ENCODE measurements around the gene FAIM2.

Gene FAIM2

DNA sequence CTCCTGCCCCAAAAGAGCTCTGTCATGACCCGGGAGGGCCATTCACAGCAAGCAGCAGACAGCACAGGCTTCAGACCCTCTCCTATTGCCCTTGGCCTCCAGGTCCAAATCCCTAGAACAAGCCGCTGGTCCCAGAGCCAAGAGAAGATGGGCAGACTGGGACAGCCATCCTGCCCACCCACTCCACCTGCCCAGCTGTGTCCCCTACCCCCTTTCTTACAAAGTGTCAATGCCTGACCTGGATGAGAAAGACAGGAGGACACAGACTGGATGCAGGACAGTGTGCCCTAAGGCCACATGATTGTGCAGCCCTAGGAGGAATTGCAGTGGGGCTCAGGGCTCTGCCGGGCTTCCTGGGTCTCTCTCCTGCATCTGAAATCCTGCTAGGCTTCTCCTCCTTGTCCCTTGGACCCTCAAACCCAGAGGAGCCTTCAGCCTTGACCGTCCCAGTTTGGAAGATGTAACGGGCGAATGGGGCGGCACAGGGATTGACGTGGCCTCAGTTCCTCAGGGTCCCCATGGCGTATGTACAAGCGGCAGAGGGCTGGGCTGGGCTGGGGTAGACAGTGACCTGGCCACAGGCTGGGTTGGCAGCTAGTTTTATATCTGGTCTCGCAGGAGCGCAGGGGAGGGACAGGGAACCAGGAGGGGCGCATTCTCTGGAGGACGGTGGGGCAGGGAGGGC lies 33.7 kb downstream of the FAIM2 start:
- DNase-seq (ENCODE audit: insufficient read length, low spot score) (no peak), FAIRE-seq (no peak)
- TF ChIP-seq POLR2A (IDR thresholded peaks at IDR 0.05; ENCODE audit: low read depth, low read length) (no peak), POU2F2 (IDR thresholded peaks at IDR 0.05; ENCODE audit: low read depth, low read length) (no peak), SPI1 (IDR thresholded peaks at IDR 0.05; ENCODE audit: low read depth, low read length) (no peak), PAX5 (IDR thresholded peaks at IDR 0.05; ENCODE audit: insufficient read depth, low read length, severe bottlenecking) (no peak), TAF1 (IDR thresholded peaks at IDR 0.05; ENCODE audit: low read depth, low read length) (no peak), POLR2AphosphoS5 (IDR thresholded peaks at IDR 0.05; ENCODE audit: low read depth, low read length) (no peak)

GRCh38 chr12:49868952-49869815 lies 34.5 kb downstream of the FAIM2 start:
- no peak for FAIRE-seq
- TF ChIP-seq POU2F2 (IDR thresholded peaks at IDR 0.05; ENCODE audit: low read depth, low read length) (no peak), SPI1 (IDR thresholded peaks at IDR 0.05; ENCODE audit: low read depth, low read length) (no peak), POLR2A (IDR thresholded peaks at IDR 0.05; ENCODE audit: low read depth, low read length) (no peak), POLR2AphosphoS5 (IDR thresholded peaks at IDR 0.05; ENCODE audit: low read depth, low read length) (no peak), PAX5 (IDR thresholded peaks at IDR 0.05; ENCODE audit: insufficient read depth, low read length, severe bottlenecking) (no peak), TAF1 (IDR thresholded peaks at IDR 0.05; ENCODE audit: low read depth, low read length) (no peak)
- no peak for DNase-seq (ENCODE audit: insufficient read length, low spot score)

- no peak for TF ChIP-seq POLR2A (IDR thresholded peaks at IDR 0.05; ENCODE audit: low read depth, low read length)
- no peak for TF ChIP-seq TAF1 (IDR thresholded peaks at IDR 0.05; ENCODE audit: low read depth, low read length)
- no peak for TF ChIP-seq POU2F2 (IDR thresholded peaks at IDR 0.05; ENCODE audit: low read depth, low read length)
- no peak for TF ChIP-seq SPI1 (IDR thresholded peaks at IDR 0.05; ENCODE audit: low read depth, low read length)
- TF ChIP-seq PAX5 (IDR thresholded peaks at IDR 0.05; ENCODE audit: insufficient read depth, low read length, severe bottlenecking) = no peak
- TF ChIP-seq POLR2AphosphoS5 (IDR thresholded peaks at IDR 0.05; ENCODE audit: low read depth, low read length) = no peak
- no peak for DNase-seq (ENCODE audit: insufficient read length, low spot score)
- FAIRE-seq = no peak
These were observed 35.3 kb downstream of the FAIM2 start for GRCh38 chr12:49868449-49868848.

- no peak for FAIRE-seq
- no peak for DNase-seq (ENCODE audit: insufficient read length, low spot score)
- TF ChIP-seq TAF1 (IDR thresholded peaks at IDR 0.05; ENCODE audit: low read depth, low read length) (no peak), PAX5 (IDR thresholded peaks at IDR 0.05; ENCODE audit: insufficient read depth, low read length, severe bottlenecking) (no peak), SPI1 (IDR thresholded peaks at IDR 0.05; ENCODE audit: low read depth, low read length) (no peak), POLR2A (IDR thresholded peaks at IDR 0.05; ENCODE audit: low read depth, low read length) (no peak), POLR2AphosphoS5 (IDR thresholded peaks at IDR 0.05; ENCODE audit: low read depth, low read length) (no peak), POU2F2 (IDR thresholded peaks at IDR 0.05; ENCODE audit: low read depth, low read length) (no peak)
These were observed 35.9 kb downstream of the FAIM2 start for GRCh38 chr12:49867570-49868341.

DNA sequence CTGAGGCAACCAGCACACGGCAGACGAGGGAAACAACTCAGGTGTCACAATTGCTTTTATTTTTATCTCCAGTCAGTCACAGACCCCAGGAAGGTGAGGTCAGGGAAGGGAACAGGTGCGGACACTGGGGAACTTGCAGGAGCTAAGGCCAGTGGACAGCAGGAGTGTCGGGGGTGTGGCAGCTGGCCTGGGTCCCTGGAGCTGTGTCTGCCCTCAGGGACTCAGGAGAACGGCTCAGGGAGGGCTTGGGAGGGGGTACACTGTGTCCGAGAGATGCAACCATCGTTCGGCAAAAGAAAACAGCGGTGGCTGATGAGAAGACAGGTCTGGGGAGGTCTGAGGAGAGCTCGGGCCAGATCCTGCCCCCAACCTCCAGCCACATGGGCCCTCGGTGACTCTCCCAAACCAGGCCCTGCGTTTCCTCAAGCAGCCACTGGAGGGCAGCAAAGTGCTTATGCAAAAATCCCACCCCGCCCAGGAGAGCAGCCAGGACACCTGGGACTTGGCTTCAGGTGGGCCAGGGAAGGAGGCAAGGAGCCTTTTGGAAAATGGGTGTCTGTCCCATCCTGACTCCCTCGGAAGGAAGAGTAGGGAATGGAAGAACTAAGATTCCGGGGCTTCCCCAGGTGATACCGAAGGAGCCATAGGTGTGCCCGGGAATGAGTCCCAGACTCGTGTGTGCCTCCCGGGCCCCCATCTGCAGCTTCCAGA lies 36.7 kb downstream of the FAIM2 start:
- FAIRE-seq = peak; percentile 16
- TF ChIP-seq TAF1 (IDR thresholded peaks at IDR 0.05; ENCODE audit: low read depth, low read length) (no peak), SPI1 (IDR thresholded peaks at IDR 0.05; ENCODE audit: low read depth, low read length) (no peak), POU2F2 (IDR thresholded peaks at IDR 0.05; ENCODE audit: low read depth, low read length) (peak; percentile 98)
- DNase-seq (ENCODE audit: insufficient read length, low spot score) = peak; percentile 93

DNA sequence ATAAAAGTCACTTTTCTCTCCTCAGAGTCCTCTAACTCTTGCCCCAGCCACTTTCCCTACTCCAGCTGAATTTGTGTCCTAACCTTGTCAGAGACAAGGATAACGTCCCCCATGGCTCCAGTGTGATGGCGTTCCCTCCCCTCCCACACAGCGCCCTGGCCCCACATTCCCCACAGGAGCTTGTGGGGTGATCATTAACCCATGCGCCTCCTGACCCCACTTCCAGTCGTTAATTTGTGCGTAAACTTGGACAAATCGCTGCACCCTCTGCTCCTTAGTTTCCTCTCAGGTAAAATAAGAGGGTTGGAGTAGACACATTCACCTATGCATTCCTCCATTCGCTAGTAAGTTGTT lies 37.9 kb downstream of the FAIM2 start:
- FAIRE-seq (no peak), DNase-seq (ENCODE audit: insufficient read length, low spot score) (no peak)
- TF ChIP-seq PAX5 (IDR thresholded peaks at IDR 0.05; ENCODE audit: insufficient read depth, low read length, severe bottlenecking) (no peak), SPI1 (IDR thresholded peaks at IDR 0.05; ENCODE audit: low read depth, low read length) (no peak), POLR2A (IDR thresholded peaks at IDR 0.05; ENCODE audit: low read depth, low read length) (no peak), POLR2AphosphoS5 (IDR thresholded peaks at IDR 0.05; ENCODE audit: low read depth, low read length) (no peak), TAF1 (IDR thresholded peaks at IDR 0.05; ENCODE audit: low read depth, low read length) (no peak), POU2F2 (IDR thresholded peaks at IDR 0.05; ENCODE audit: low read depth, low read length) (no peak)

GRCh38 chr12:49865109-49865781 lies 38.5 kb downstream of the FAIM2 start:
- FAIRE-seq = no peak
- TF ChIP-seq POLR2AphosphoS5 (IDR thresholded peaks at IDR 0.05; ENCODE audit: low read depth, low read length) (no peak), PAX5 (IDR thresholded peaks at IDR 0.05; ENCODE audit: insufficient read depth, low read length, severe bottlenecking) (no peak), POU2F2 (IDR thresholded peaks at IDR 0.05; ENCODE audit: low read depth, low read length) (no peak), TAF1 (IDR thresholded peaks at IDR 0.05; ENCODE audit: low read depth, low read length) (no peak), SPI1 (IDR thresholded peaks at IDR 0.05; ENCODE audit: low read depth, low read length) (no peak), POLR2A (IDR thresholded peaks at IDR 0.05; ENCODE audit: low read depth, low read length) (no peak)

DNA sequence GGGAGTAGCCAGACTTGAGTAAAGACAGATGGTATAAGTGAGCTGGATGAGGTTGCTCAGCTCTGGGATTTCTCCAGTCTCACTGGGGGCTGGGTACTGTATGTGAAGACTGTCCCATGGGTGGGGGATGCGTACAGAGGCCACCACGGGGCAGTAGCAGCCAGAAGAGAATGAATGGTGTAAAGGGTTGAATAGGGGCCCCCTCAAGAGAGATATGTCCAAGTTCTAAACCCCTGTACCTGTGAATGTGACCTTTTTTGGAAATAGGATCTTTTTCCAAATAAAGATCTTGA lies 39.0 kb downstream of the FAIM2 start:
- FAIRE-seq (no peak), DNase-seq (ENCODE audit: insufficient read length, low spot score) (no peak)
- TF ChIP-seq POU2F2 (IDR thresholded peaks at IDR 0.05; ENCODE audit: low read depth, low read length) (no peak), SPI1 (IDR thresholded peaks at IDR 0.05; ENCODE audit: low read depth, low read length) (no peak), POLR2AphosphoS5 (IDR thresholded peaks at IDR 0.05; ENCODE audit: low read depth, low read length) (no peak), PAX5 (IDR thresholded peaks at IDR 0.05; ENCODE audit: insufficient read depth, low read length, severe bottlenecking) (no peak), TAF1 (IDR thresholded peaks at IDR 0.05; ENCODE audit: low read depth, low read length) (no peak), POLR2A (IDR thresholded peaks at IDR 0.05; ENCODE audit: low read depth, low read length) (no peak)

More at GRCh38 chr12:49865109-49865781, 38.5 kb downstream of the FAIM2 start:
- no peak for DNase-seq (ENCODE audit: insufficient read length, low spot score)
